ENCODE measurements around the gene MAMLD1.

The MAMLD1 gene

DNA sequence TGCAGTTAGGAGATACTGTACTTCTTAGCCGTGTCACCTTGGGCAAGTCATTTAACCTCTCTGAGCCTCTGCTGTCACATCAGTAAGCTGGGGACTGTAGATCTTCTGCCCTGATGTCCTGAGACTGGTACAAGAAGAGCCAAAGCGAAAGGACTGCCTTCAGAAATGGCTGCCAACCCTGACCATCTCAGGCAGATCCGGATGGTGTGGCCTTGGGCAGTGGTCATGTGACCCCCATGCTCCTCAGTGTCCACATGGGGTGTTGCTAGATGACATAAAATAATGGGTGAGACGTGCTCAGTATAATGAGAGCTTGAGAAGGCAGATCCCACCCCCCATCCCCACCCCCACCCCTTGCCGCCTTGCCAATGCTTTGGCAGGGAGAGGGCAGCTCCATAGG lies 144.9 kb downstream of the MAMLD1 start:
- no peak overlapping the region for H3K27ac ChIP-seq (ENCODE audit: low read length)

GRCh38 chrX:150508451-150509367 lies 145.6 kb downstream of the MAMLD1 start:
- WGBS (ENCODE audit: insufficient coverage, insufficient read length): no CpG with 5 or more reads among the region's 16 CpGs
- no peak for DNase-seq (ENCODE audit: low read depth, low spot score)
- H3K36me3 ChIP-seq (ENCODE audit: control insufficient read depth, insufficient read depth, low read length): no peaks in the 10 kb centered on the region
- no peak overlapping the region for H3K27ac ChIP-seq (ENCODE audit: low read length)
- H3K4me1 ChIP-seq (ENCODE audit: control insufficient read depth, insufficient read depth, low read length): peaks cover 16% of the 10 kb centered on the region
- H3K4me3 ChIP-seq (ENCODE audit: low read length): no peak overlapping the region
- no peaks in the 10 kb centered on the region for H3K9me3 ChIP-seq (ENCODE audit: control insufficient read depth, insufficient read depth, low read length)
- no peaks in the 10 kb centered on the region for H3K27me3 ChIP-seq (ENCODE audit: control insufficient read depth, insufficient read depth, low read length)

More for the DNA sequence above, 144.9 kb downstream of the MAMLD1 start:
- Histone ChIP-seq H3K4me3 (ENCODE audit: low read length) (no peak overlapping the region), H3K27me3 (ENCODE audit: control insufficient read depth, insufficient read depth, low read length) (no peaks in the 10 kb centered on the region), H3K9me3 (ENCODE audit: control insufficient read depth, insufficient read depth, low read length) (no peaks in the 10 kb centered on the region), H3K36me3 (ENCODE audit: control insufficient read depth, insufficient read depth, low read length) (no peaks in the 10 kb centered on the region), H3K4me1 (ENCODE audit: control insufficient read depth, insufficient read depth, low read length) (peaks cover 19% of the 10 kb centered on the region)
- no CpG with 5 or more reads among the region's 5 CpGs for WGBS (ENCODE audit: insufficient coverage, insufficient read length)
- DNase-seq (ENCODE audit: low read depth, low spot score): no peak

- WGBS (ENCODE audit: insufficient coverage, insufficient read length): no CpG with 5 or more reads among the region's 5 CpGs
- no peak for DNase-seq (ENCODE audit: low read depth, low spot score)
- Histone ChIP-seq H3K9me3 (ENCODE audit: control insufficient read depth, insufficient read depth, low read length) (no peaks in the 10 kb centered on the region), H3K36me3 (ENCODE audit: control insufficient read depth, insufficient read depth, low read length) (no peaks in the 10 kb centered on the region), H3K4me3 (ENCODE audit: low read length) (no peak overlapping the region), H3K27me3 (ENCODE audit: control insufficient read depth, insufficient read depth, low read length) (no peaks in the 10 kb centered on the region), H3K27ac (ENCODE audit: low read length) (no peak overlapping the region), H3K4me1 (ENCODE audit: control insufficient read depth, insufficient read depth, low read length) (peaks cover 15% of the 10 kb centered on the region)
These were observed 146.6 kb downstream of the MAMLD1 start for GRCh38 chrX:150509703-150510102.

GRCh38 chrX:150512461-150512901 lies 149.4 kb downstream of the MAMLD1 start:
- WGBS (ENCODE audit: insufficient coverage, insufficient read length): no CpG with 5 or more reads among the region's 14 CpGs
- no peak for DNase-seq (ENCODE audit: low read depth, low spot score)
- Histone ChIP-seq H3K27ac (ENCODE audit: low read length) (no peak overlapping the region), H3K4me3 (ENCODE audit: low read length) (no peak overlapping the region), H3K4me1 (ENCODE audit: control insufficient read depth, insufficient read depth, low read length) (peaks cover 11% of the 10 kb centered on the region), H3K27me3 (ENCODE audit: control insufficient read depth, insufficient read depth, low read length) (no peaks in the 10 kb centered on the region), H3K9me3 (ENCODE audit: control insufficient read depth, insufficient read depth, low read length) (no peaks in the 10 kb centered on the region), H3K36me3 (ENCODE audit: control insufficient read depth, insufficient read depth, low read length) (no peaks in the 10 kb centered on the region)

- H3K27ac ChIP-seq (ENCODE audit: low read length): no peak overlapping the region
- no peaks in the 10 kb centered on the region for H3K36me3 ChIP-seq (ENCODE audit: control insufficient read depth, insufficient read depth, low read length)
- WGBS (ENCODE audit: insufficient coverage, insufficient read length): no CpG with 5 or more reads among the region's 9 CpGs
- H3K4me3 ChIP-seq (ENCODE audit: low read length): no peak overlapping the region
- peaks cover 5% of the 10 kb centered on the region for H3K4me1 ChIP-seq (ENCODE audit: control insufficient read depth, insufficient read depth, low read length)
- no peaks in the 10 kb centered on the region for H3K9me3 ChIP-seq (ENCODE audit: control insufficient read depth, insufficient read depth, low read length)
- DNase-seq (ENCODE audit: low read depth, low spot score): no peak
- no peaks in the 10 kb centered on the region for H3K27me3 ChIP-seq (ENCODE audit: control insufficient read depth, insufficient read depth, low read length)
These were observed 150.4 kb downstream of the MAMLD1 start for GRCh38 chrX:150513544-150513943.

DNA sequence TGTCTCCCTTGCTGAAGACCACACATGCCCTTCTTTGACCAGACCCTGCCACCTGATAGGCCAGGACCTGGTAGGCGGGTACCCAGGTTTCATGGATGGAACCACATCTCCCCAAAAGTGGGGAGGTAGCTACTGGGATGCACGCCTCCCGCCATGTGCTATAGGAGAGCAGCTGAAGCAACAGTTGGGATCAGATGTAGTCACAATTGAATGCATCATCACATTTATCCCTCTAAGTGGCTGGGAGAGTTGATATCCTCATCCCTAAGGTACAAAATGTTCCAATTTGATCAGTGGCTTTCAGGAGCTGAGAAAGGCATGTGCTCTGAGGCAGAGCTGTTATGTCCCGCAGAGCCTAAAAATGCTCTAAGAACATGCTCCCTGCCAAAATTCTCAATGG lies 151.3 kb downstream of the MAMLD1 start:
- H3K27ac ChIP-seq (ENCODE audit: low read length): no peak overlapping the region
- no peak overlapping the region for H3K4me3 ChIP-seq (ENCODE audit: low read length)
- DNase-seq (ENCODE audit: low read depth, low spot score): no peak
- whole genome bisulfite sequencing (ENCODE audit: insufficient coverage, insufficient read length): no CpG with 5 or more reads among the region's 4 CpGs
- no peaks in the 10 kb centered on the region for H3K36me3 ChIP-seq (ENCODE audit: control insufficient read depth, insufficient read depth, low read length)
- no peaks in the 10 kb centered on the region for H3K27me3 ChIP-seq (ENCODE audit: control insufficient read depth, insufficient read depth, low read length)
- no peaks in the 10 kb centered on the region for H3K9me3 ChIP-seq (ENCODE audit: control insufficient read depth, insufficient read depth, low read length)
- no peaks in the 10 kb centered on the region for H3K4me1 ChIP-seq (ENCODE audit: control insufficient read depth, insufficient read depth, low read length)

GRCh38 chrX:150515801-150516200 lies 152.7 kb downstream of the MAMLD1 start:
- Histone ChIP-seq H3K4me1 (ENCODE audit: control insufficient read depth, insufficient read depth, low read length) (no peaks in the 10 kb centered on the region), H3K27ac (ENCODE audit: low read length) (no peak overlapping the region), H3K36me3 (ENCODE audit: control insufficient read depth, insufficient read depth, low read length) (no peaks in the 10 kb centered on the region), H3K9me3 (ENCODE audit: control insufficient read depth, insufficient read depth, low read length) (no peaks in the 10 kb centered on the region), H3K27me3 (ENCODE audit: control insufficient read depth, insufficient read depth, low read length) (no peaks in the 10 kb centered on the region), H3K4me3 (ENCODE audit: low read length) (no peak overlapping the region)
- DNase-seq (ENCODE audit: low read depth, low spot score): no peak
- WGBS (ENCODE audit: insufficient coverage, insufficient read length): no CpG with 5 or more reads among the region's 1 CpG

DNA sequence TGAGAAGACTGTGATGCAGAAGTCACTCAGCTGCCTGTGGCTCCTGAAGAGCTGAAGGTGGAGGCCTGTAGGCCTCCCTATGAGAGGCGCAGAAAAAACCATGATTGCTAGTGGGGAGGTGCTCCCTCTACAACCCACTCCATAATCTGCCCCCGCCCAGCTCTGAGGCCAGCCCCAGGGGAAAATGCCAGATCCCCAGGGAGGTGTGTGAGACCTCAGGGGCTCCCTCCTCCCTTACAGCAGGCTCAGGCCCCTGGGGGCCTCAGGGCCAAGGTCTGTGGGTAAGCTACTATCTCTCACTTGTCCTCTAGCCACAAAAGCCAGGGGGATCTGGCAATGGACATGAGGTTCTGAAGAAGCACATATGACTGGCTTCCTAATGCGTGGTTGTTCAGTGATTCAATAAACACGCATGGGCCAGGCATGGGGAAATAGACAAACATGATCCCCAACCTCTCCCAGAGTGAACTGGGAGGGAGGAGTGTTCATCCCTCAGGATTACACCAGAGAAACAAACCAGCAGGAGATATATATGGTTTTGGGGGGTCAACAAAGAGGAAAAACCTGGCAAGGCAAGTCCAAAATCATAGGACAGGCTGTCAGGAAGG lies 154.3 kb downstream of the MAMLD1 start:
- no peaks in the 10 kb centered on the region for H3K4me1 ChIP-seq (ENCODE audit: control insufficient read depth, insufficient read depth, low read length)
- no peaks in the 10 kb centered on the region for H3K27me3 ChIP-seq (ENCODE audit: control insufficient read depth, insufficient read depth, low read length)
- no peaks in the 10 kb centered on the region for H3K36me3 ChIP-seq (ENCODE audit: control insufficient read depth, insufficient read depth, low read length)
- H3K9me3 ChIP-seq (ENCODE audit: control insufficient read depth, insufficient read depth, low read length): no peaks in the 10 kb centered on the region
- DNase-seq (ENCODE audit: low read depth, low spot score): no peak
- H3K4me3 ChIP-seq (ENCODE audit: low read length): no peak overlapping the region
- no peak overlapping the region for H3K27ac ChIP-seq (ENCODE audit: low read length)
- no CpG with 5 or more reads among the region's 4 CpGs for WGBS (ENCODE audit: insufficient coverage, insufficient read length)

DNA sequence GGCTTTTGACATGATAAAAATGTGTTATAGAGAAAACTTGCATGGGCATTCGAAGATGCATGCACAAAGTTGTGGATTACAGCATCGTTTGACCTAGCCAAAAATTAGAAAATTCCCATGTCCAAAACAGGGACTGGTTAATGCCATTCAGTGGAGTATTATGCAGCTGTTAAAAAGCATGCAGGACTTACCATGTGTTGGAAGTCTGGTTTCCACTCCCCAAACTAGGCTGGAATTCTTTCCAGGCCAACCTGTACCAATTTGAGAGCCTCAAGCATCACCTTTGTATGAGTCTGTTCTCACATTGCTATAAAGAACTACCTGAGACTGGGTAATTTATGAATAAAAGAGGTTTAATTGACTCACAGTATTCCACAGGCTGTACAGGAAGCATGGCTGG lies 159.4 kb downstream of the MAMLD1 start:
- H3K4me1 ChIP-seq (ENCODE audit: control insufficient read depth, insufficient read depth, low read length): no peaks in the 10 kb centered on the region
- no peak overlapping the region for H3K4me3 ChIP-seq (ENCODE audit: low read length)
- no peak overlapping the region for H3K27ac ChIP-seq (ENCODE audit: low read length)
- H3K36me3 ChIP-seq (ENCODE audit: control insufficient read depth, insufficient read depth, low read length): no peaks in the 10 kb centered on the region
- no CpG with 5 or more reads among the region's 2 CpGs for WGBS (ENCODE audit: insufficient coverage, insufficient read length)
- H3K9me3 ChIP-seq (ENCODE audit: control insufficient read depth, insufficient read depth, low read length): no peaks in the 10 kb centered on the region
- H3K27me3 ChIP-seq (ENCODE audit: control insufficient read depth, insufficient read depth, low read length): no peaks in the 10 kb centered on the region
- no peak for DNase-seq (ENCODE audit: low read depth, low spot score)

DNA sequence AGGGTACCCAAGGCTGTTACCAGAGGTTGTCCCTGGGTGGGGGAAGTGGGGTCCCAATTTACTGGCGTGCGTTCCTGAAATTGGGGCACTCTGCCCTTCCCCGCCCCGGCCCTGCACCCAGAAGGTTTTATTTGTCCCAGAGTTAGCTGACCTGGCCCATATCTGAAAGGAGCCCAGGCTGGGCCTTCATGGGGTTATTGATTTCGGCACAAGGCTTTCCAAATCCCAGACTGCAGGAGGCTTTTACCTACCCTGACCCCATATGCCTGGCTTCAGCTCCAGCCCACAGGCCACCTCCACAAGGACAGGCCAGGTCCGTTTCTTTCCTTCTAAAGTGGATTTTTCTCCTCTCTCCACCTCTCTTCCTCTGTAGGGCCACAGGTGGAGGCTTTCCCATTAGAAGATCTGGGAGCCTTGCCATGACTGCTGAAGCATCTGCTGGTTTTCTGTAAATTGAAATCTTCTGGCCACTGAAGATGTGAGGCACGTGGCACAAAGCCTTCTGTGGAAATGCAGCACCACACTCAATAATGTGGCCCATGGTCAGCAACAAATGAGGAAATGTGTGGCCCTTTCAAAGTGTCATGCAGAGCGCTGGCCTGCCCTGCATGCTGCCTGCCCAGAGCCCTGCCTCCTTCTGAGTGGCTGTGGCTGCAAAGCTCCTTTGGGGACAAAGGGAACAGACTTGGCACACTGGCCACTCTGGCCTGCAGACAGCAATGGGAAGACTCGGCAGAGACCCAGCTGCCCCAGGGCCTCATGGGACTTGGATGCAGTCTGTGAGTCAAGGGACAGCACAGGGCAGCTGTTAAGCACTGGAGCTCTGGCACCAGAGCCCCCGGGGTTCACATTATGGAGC lies 162.2 kb downstream of the MAMLD1 start:
- no CpG with 5 or more reads among the region's 10 CpGs for WGBS (ENCODE audit: insufficient coverage, insufficient read length)
- Histone ChIP-seq H3K9me3 (ENCODE audit: control insufficient read depth, insufficient read depth, low read length) (no peaks in the 10 kb centered on the region), H3K27ac (ENCODE audit: low read length) (no peak overlapping the region), H3K27me3 (ENCODE audit: control insufficient read depth, insufficient read depth, low read length) (no peaks in the 10 kb centered on the region), H3K4me1 (ENCODE audit: control insufficient read depth, insufficient read depth, low read length) (no peaks in the 10 kb centered on the region), H3K36me3 (ENCODE audit: control insufficient read depth, insufficient read depth, low read length) (no peaks in the 10 kb centered on the region), H3K4me3 (ENCODE audit: low read length) (no peak overlapping the region)
- no peak for DNase-seq (ENCODE audit: low read depth, low spot score)
